K562 (cell line): ENCODE measurements around the gene CBLC. TPM values are rescaled to one million over a fixed set of nuclear protein-coding genes. Genes with fewer than 3 reads are reported as not detected.
A peak's percentile ranks its signal among the peaks of the same experiment; 100 is the strongest.

Source experiments
- DNMT1 ChIP-seq: fragments of 450-650 bp; IDR thresholded peaks from 2 replicates; pipeline ENCODE4 v1.6.1; 2016; ENCODE audit warnings: antibody characterized with exemption, mild to moderate bottlenecking
- ELF4 ChIP-seq: fragments of 450-650 bp; formaldehyde crosslinking; IDR thresholded peaks from 2 replicates; pipeline ENCODE4 v1.4.0; 2022; ENCODE audit warnings: missing genetic modification characterization
- FOXP4 ChIP-seq: sonication (generic); formaldehyde crosslinking; IDR thresholded peaks from 2 replicates; pipeline ENCODE4 v1.8.0; 2022; ENCODE audit warnings: mild to moderate bottlenecking, missing genetic modification reagents, borderline replicate concordance
- GABPA ChIP-seq: fragments of 200-800 bp; sonication (Bioruptor generic); conservative IDR thresholded peaks from 2 replicates; pipeline ENCODE4 v1.6.1; 2016; ENCODE audit warnings: low read depth, missing genetic modification characterization, missing compliant biosample characterization
- HEY1 ChIP-seq: fragments of 250-450 bp; sonication (Bioruptor Pico); IDR thresholded peaks from 2 replicates; pipeline ENCODE4 v1.5.0; 2020; ENCODE audit warnings: mild to moderate bottlenecking, moderate library complexity, borderline replicate concordance
- HOXB6 ChIP-seq: fragments of 250-450 bp; sonication (Bioruptor Pico); IDR thresholded peaks from 2 replicates; pipeline ENCODE4 v1.5.1; 2022; ENCODE audit warnings: mild to moderate bottlenecking, borderline replicate concordance
- HSF4 ChIP-seq: fragments of 250-450 bp; sonication (Bioruptor Pico); IDR thresholded peaks from 2 replicates; pipeline ENCODE4 v2.1.2; 2022; ENCODE audit warnings: mild to moderate bottlenecking, moderate library complexity, borderline replicate concordance
- IFI16 ChIP-seq: fragments of 250-450 bp; sonication (Bioruptor Pico); IDR thresholded peaks from 2 replicates; pipeline ENCODE4 v2.1.2; 2022; ENCODE audit warnings: mild to moderate bottlenecking, inconsistent platforms
- KAT2B ChIP-seq: IDR thresholded peaks from one replicate; pipeline ENCODE4 v1.6.1; 2012; ENCODE audit warnings: low read depth, mild to moderate bottlenecking, control low read depth, inconsistent platforms, low read length, moderate library complexity
- KDM1A ChIP-seq, 2 experiments: fragments of 450-650 bp; IDR thresholded peaks; 2 replicates each; pipeline ENCODE4 v1.6.1; 2016; ENCODE audit warnings: mild to moderate bottlenecking in 2 of 2
- MED1 ChIP-seq: sonication (generic); formaldehyde crosslinking; IDR thresholded peaks from 2 replicates; pipeline ENCODE4 v1.8.1; 2023; ENCODE audit warnings: missing genetic modification reagents, borderline replicate concordance
- POLR3G ChIP-seq: IDR thresholded peaks from 2 replicates; pipeline ENCODE4 v1.6.1; 2011; ENCODE audit not compliant: insufficient read length, insufficient replicate concordance; ENCODE audit errors: extremely low read depth
- PTBP1 ChIP-seq: fragments of 200-400 bp; formaldehyde crosslinking; IDR thresholded peaks from 2 replicates; pipeline ENCODE4 v1.6.1; 2017; ENCODE audit warnings: low read depth, low read length
- RAD21 ChIP-seq, 2 experiments: fragments of 250-450 bp in 1 of 2; fragments of 450-650 bp in 1 of 2; sonication (Bioruptor Pico) in 1 of 2; formaldehyde crosslinking in 1 of 2; IDR thresholded peaks in 1 of 2; conservative IDR thresholded peaks in 1 of 2; 2 replicates each; pipeline versions ENCODE4 v1.4.0 to v1.8.0; 2020 to 2022; ENCODE audit warnings: mild to moderate bottlenecking in 2 of 2, moderate library complexity in 1 of 2
- SMAD1 ChIP-seq: fragments of 150-350 bp; IDR thresholded peaks from 2 replicates; pipeline ENCODE4 v1.6.1; 2014; ENCODE audit warnings: low read length, low read depth; ENCODE audit not compliant: partially characterized antibody
- SP2 ChIP-seq: IDR thresholded peaks from 2 replicates; pipeline ENCODE4 v1.6.1; 2011; ENCODE audit warnings: mild to moderate bottlenecking, low read depth, low read length, moderate library complexity; ENCODE audit not compliant: poor library complexity, severe bottlenecking; ENCODE audit errors: extremely low read depth
- SRSF3 ChIP-seq: fragments of 200-400 bp; formaldehyde crosslinking; IDR thresholded peaks from 2 replicates; pipeline ENCODE4 v1.6.1; 2016; ENCODE audit warnings: mild to moderate bottlenecking, low read length, moderate library complexity; ENCODE audit not compliant: insufficient read depth
- WHSC1 ChIP-seq: IDR thresholded peaks from one replicate; pipeline ENCODE4 v1.6.1; 2012; ENCODE audit warnings: low read length, control low read depth, inconsistent platforms
- ZBTB5 ChIP-seq: fragments of 450-650 bp; IDR thresholded peaks from 2 replicates; pipeline ENCODE4 v1.6.1; 2017; ENCODE audit warnings: antibody characterized with exemption
- ZBTB8A ChIP-seq: fragments of 450-650 bp; IDR thresholded peaks from 2 replicates; pipeline ENCODE4 v1.6.1; 2018; ENCODE audit warnings: mild to moderate bottlenecking, moderate library complexity; ENCODE audit not compliant: partially characterized antibody
- ZNF143 ChIP-seq: sonication (generic); formaldehyde crosslinking; IDR thresholded peaks from 2 replicates; pipeline ENCODE4 v1.9.0; 2022; ENCODE audit warnings: mild to moderate bottlenecking, missing genetic modification reagents
- ZNF165 ChIP-seq: fragments of 250-450 bp; sonication (Bioruptor Pico); IDR thresholded peaks from 2 replicates; pipeline ENCODE4 v1.4.0; 2020; ENCODE audit warnings: borderline replicate concordance
- ZNF212 ChIP-seq: fragments of 450-650 bp; formaldehyde crosslinking; IDR thresholded peaks from 2 replicates; pipeline ENCODE4 v1.4.0; 2020; ENCODE audit warnings: mild to moderate bottlenecking
- ZNF263 ChIP-seq: sonication (generic); formaldehyde crosslinking; IDR thresholded peaks from 2 replicates; pipeline ENCODE4 v1.8.0; 2022; ENCODE audit warnings: mild to moderate bottlenecking, missing genetic modification reagents, borderline replicate concordance
- polyA plus RNA-seq, 8 experiments: library from polyadenylated mRNA; depleted of rRNA in 4 of 8; stranded (reverse) in 5 of 8; unstranded in 3 of 8; fragments of >200 nt; fragmentation: Nextera tagmentation in 2 of 8; fragmentation: Illumina TruSeq in 1 of 8; extraction: Ambion mirVana in 2 of 8; extraction: Trizol in 1 of 8; gene quantifications; 2 replicates each; pipeline versions ENCODE4 v1.2.1 to v1.2.3, GENCODE V29; 2011 to 2014; ENCODE audit warnings: inconsistent platforms in 1 of 8, missing spikeins in 1 of 8
- total RNA-seq, 7 experiments: library from RNA; depleted of rRNA in 6 of 7; stranded (reverse); fragments of >200 nt in 6 of 7; fragmentation: Illumina TruSeq in 2 of 7; extraction: Trizol in 2 of 7; gene quantifications; 2 replicates each; pipeline versions ENCODE4 v1.2.1 to v1.2.3, GENCODE V29; 2011 to 2021; ENCODE audit warnings: low replicate concordance in 1 of 7

CBLC gene
- total and polyA plus RNA-seq, 9 of the 15 experiments (the other 6 are each of a cell fraction or from before 2014, with no cell fraction given) = 0.09 TPM; not detected in 8

- no peak for TF ChIP-seq ZNF165 (CRISPR knock-in tag)
- no peak for TF ChIP-seq MED1 (CRISPR knock-in tag)
- no peak for TF ChIP-seq ELF4 (CRISPR knock-in tag)
- TF ChIP-seq IFI16 (CRISPR knock-in tag) = no peak
- no peak for TF ChIP-seq POLR3G
- TF ChIP-seq KDM1A (IDR thresholded peaks at IDR 0.05) = no peak
- no peak for TF ChIP-seq HSF4 (CRISPR knock-in tag)
- TF ChIP-seq ZBTB8A = no peak
- TF ChIP-seq GABPA (tag) = peak; percentile 24; the same call in 1 of the 2 replicates
- TF ChIP-seq ZNF212 (CRISPR knock-in tag) = no peak
- TF ChIP-seq WHSC1 = no peak
- no peak for TF ChIP-seq HEY1 (CRISPR knock-in tag)
- no peak for TF ChIP-seq PTBP1
- no peak for TF ChIP-seq ZNF263 (CRISPR knock-in tag)
- TF ChIP-seq KAT2B = no peak
- TF ChIP-seq SRSF3 = no peak
- TF ChIP-seq HOXB6 (CRISPR knock-in tag) = no peak
- TF ChIP-seq RAD21 (CRISPR knock-in tag; conservative IDR thresholded peaks at IDR 0.05 in 1 of 2, IDR thresholded peaks at IDR 0.05 in 1 of 2) = no peak
- TF ChIP-seq ZNF143 (CRISPR knock-in tag) = no peak
- no peak for TF ChIP-seq SMAD1
- no peak for TF ChIP-seq FOXP4 (CRISPR knock-in tag)
- no peak for TF ChIP-seq SP2
- TF ChIP-seq ZBTB5 = no peak
- TF ChIP-seq DNMT1 = no peak
Measured at GRCh38 chr19:44741841-44742329, 35.8 kb upstream of the CBLC start (continued).
